22Rv1 (cell line): ENCODE results near the gene GALM.

Experiments
- CTCF ChIP-seq: fragments of 450-650 bp; IDR thresholded peaks from 2 replicates; pipeline ENCODE4 v1.5.1; 2017; ENCODE audit warnings: mild to moderate bottlenecking
- ZFX ChIP-seq: fragments of 450-650 bp; IDR thresholded peaks from 2 replicates; pipeline ENCODE4 v1.6.1; 2017; ENCODE audit warnings: antibody characterized with exemption, borderline replicate concordance

- TF ChIP-seq CTCF (no peak), ZFX (no peak)
Observed at GRCh38 chr2:38776531-38776930, 110.6 kb downstream of the GALM start.
